Measurements from ENCODE around the gene ZNF264.

DNA sequence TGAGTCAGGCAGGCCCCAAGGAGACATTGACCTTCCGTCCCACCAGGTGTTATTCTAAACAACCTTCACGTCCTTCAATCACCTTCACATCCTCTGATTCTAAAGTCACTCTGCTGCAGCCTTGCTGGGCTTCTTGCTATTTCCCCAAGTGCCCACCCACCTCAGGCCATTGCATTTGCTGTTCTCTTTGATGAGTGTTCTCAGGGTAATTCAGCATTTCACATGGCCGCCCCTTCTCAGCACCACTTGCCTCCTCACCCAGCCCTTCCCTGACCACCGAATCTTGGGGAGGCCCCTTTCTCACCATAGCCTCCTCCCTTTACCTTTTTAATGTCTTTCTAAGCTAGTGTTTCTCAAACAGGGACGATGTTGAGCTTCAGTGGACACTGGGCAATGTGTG is 53.8 kb downstream of the ZNF264 start:
- TF ChIP-seq YY1 (IDR thresholded peaks at IDR 0.05; ENCODE audit: insufficient read depth, insufficient read length) = no peak
- TF ChIP-seq ZNF274 (IDR thresholded peaks at IDR 0.05; ENCODE audit: low read depth, low read length) = no peak
- no peak for TF ChIP-seq SUZ12 (IDR thresholded peaks at IDR 0.05; ENCODE audit: extremely low read depth, insufficient read depth, insufficient read length)

All from NT2/D1 (cell line).